IPS-18c (cell line): ENCODE measurements around the gene RXFP2.
A peak's percentile ranks its signal among the peaks of the same experiment; 100 is the strongest.

Experiments
- H3K4me3 ChIP-seq: 2 replicates; pipeline ENCODE4 v1.7.0; 2013; ENCODE audit warnings: low read depth, mild to moderate bottlenecking, low read length, moderate library complexity; ENCODE audit not compliant: insufficient read depth
- H3K9me3 ChIP-seq: one replicate; pipeline ENCODE4 v1.6.1; 2013; ENCODE audit warnings: mild to moderate bottlenecking, low read length, moderate library complexity; ENCODE audit not compliant: control insufficient read depth, insufficient read depth

RXFP2 gene

DNA sequence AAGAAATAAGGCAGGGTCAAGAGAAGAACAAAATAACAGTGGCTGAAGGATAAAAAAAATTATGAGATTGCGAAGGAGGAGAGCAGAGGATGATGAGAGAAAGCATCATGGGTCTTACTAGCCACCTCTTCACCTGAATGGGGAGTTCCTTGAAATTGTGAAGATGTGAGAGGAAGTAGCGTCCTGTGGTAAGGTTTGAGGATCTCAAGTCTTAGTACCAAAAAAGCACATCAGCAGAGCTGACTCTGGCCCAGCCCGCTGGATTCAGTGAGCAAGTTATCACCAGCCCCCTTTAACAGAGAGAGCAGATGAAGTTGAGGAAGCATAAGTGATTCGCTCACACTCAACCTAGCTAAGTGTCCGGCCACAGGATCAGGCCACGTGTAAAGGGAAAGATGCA is 61.8 kb downstream of the RXFP2 start:
- Histone ChIP-seq H3K4me3 (no peak overlapping the region), H3K9me3 (no peaks in the 10 kb centered on the region)

DNA sequence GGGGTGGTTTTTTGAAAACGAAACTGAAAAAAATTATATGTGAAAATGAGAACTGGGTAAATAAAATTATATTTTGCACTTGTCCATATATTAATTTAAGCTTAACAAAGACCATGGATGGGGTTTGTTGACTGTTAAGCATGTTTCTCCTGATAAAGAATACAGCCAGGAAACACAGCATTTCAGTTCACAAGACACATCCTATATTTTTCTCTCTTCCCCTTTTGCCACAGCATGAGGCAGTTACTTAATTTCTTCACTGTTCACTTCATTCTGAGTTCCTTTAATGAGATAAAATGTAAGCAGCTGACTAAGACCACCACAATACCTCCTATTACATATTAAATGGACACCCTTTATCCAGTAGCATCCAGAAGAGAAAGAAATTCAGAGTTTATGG is 64.0 kb downstream of the RXFP2 start:
- H3K4me3 ChIP-seq: no peak overlapping the region
- H3K9me3 ChIP-seq: no peaks in the 10 kb centered on the region

GRCh38 chr13:31805841-31806240 is 66.5 kb downstream of the RXFP2 start:
- Histone ChIP-seq H3K4me3 (no peak overlapping the region), H3K9me3 (no peaks in the 10 kb centered on the region)

GRCh38 chr13:31807090-31807541 is 67.8 kb downstream of the RXFP2 start:
- Histone ChIP-seq H3K4me3 (no peak overlapping the region), H3K9me3 (no peaks in the 10 kb centered on the region)

DNA sequence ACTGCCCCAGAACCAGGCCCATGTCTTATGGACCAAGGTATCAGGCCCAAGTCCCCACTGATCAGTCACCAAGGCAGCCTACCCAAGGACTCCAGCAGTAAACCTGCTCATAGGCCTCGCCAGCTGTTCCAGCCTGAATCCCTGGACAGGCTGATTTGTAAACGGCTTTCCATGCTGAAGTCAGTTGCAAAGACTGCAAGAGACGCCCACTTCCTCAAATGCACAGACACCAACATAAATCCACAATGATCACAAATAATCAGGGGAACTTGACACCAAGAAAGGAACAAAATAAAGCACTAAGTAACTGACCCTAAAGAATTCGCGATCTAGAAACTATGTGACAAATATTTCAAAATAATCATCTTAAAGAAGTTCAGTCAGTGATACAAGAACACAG is 75.2 kb downstream of the RXFP2 start:
- no peak overlapping the region for H3K4me3 ChIP-seq
- H3K9me3 ChIP-seq: no peaks in the 10 kb centered on the region

- no peaks in the 10 kb centered on the region for H3K9me3 ChIP-seq
- H3K4me3 ChIP-seq: no peak overlapping the region
Observed at GRCh38 chr13:31815361-31816144, 76.2 kb downstream of the RXFP2 start.

DNA sequence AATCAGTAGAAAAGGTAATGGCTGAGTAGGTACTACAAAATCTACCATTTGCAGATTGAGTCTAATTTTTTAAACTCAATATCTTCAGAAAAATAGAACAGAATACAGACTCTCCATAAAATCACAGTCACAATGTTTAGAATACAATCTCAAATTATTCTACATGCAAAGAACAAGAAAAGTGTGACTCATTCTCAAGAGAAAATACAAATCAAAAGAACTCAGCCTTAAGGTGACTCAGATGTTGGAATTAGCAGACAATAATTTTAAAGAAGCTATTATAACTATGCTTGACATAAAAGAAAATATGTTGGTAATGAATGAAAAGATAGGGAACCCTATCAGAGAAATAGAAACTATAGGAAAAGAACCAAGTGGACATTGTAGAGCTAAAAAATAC is 78.9 kb downstream of the RXFP2 start:
- Histone ChIP-seq H3K9me3 (no peaks in the 10 kb centered on the region), H3K4me3 (no peak overlapping the region)

DNA sequence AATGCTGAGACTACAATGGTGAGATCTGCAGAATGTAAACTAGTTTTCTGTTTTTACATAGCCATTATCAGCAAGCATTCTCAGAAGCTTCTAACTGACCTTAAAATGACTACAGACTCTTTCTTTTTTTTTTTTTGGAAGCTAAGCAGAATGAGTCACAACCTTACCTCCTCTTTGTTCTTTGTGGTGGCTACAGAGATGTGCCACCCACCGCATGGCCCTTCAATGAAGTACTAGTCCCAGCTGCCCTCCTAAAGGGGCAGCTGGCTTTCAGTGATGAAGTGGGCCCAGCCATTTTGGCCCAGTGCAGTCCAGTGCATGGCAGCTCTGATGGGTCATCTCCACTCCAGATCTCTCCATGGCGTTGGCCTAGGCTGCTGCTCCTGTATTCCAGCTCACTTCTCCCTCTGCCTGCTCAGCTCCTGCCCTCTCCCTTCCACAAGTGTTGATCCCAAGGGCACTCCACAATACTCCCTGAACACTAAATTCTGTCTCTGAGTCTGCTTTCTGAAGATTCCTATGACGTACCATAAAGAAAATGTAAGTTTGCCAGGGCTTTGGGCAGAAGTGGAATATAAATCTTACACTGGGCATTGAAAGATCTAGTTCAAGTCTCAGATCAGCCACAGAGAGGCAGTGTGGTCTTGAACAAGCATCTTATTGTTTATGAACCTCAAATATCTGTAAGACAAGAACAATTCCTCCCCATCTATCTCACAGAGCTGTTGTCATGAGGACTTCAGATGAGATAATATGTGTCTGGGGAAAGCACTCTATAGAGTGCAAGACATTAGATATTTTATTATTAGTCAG is 85.6 kb downstream of the RXFP2 start:
- H3K9me3 ChIP-seq: no peaks in the 10 kb centered on the region
- no peak overlapping the region for H3K4me3 ChIP-seq

- no peak overlapping the region for H3K4me3 ChIP-seq
Observed at GRCh38 chr13:31826521-31826920, 87.2 kb downstream of the RXFP2 start.

GRCh38 chr13:31827707-31828106 is 88.4 kb downstream of the RXFP2 start:
- H3K4me3 ChIP-seq: no peak overlapping the region

More at GRCh38 chr13:31826521-31826920, 87.2 kb downstream of the RXFP2 start:
- H3K9me3 ChIP-seq: no peaks in the 10 kb centered on the region

GRCh38 chr13:31835932-31836331 is 96.6 kb downstream of the RXFP2 start:
- Histone ChIP-seq H3K4me3 (no peak overlapping the region), H3K9me3 (no peaks in the 10 kb centered on the region)

More at GRCh38 chr13:31827707-31828106, 88.4 kb downstream of the RXFP2 start:
- H3K9me3 ChIP-seq: no peaks in the 10 kb centered on the region

- H3K4me3 ChIP-seq: no peak overlapping the region
- no peaks in the 10 kb centered on the region for H3K9me3 ChIP-seq
Observed at GRCh38 chr13:31843044-31843443, 103.7 kb downstream of the RXFP2 start.

DNA sequence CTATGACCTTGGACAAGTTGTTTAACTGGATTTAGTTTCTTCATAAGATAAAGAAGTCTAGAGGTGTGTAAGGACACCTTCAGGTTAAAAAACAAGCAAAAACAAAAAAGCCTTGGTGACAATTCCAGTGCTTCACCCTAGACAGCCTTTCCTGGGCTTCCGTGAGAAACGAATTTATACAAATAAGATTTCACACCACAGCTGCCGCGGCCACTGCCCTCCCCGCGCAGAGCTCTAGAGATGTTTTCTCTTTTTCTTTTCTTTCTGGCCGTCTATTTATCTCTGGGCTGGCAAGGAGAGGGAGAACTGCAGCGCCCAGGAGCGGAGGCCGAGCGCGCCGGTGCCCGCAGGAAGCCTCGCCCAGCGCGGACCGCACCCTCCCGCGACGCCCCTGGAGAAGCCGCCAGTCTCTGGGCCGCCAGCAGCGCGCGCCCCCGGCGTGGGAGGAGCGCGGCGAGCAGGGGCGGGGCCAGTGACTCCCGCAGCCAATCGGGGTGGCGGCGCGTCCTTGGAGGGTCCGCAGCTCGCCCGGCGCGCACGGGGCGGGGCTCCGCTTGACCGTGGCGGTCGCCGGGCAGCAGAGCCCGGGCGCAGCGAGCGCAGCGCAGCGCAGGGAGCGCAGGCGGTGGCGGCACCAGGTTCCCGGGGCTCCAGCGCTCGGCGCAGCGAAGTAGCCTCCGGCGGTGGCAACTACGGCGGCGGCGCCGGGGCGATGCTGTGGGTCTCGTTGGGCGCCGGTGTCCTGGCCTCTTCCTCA is 107.0 kb downstream of the RXFP2 start:
- H3K9me3 ChIP-seq: no peaks in the 10 kb centered on the region
- H3K4me3 ChIP-seq: peak overlapping the region; percentile 76

- Histone ChIP-seq H3K9me3 (no peaks in the 10 kb centered on the region), H3K4me3 (peak overlapping the region; percentile 76)
Observed at GRCh38 chr13:31846961-31847752, 107.8 kb downstream of the RXFP2 start.

- Histone ChIP-seq H3K9me3 (no peaks in the 10 kb centered on the region), H3K4me3 (no peak overlapping the region)
Observed at GRCh38 chr13:31848621-31849020, 109.3 kb downstream of the RXFP2 start.

DNA sequence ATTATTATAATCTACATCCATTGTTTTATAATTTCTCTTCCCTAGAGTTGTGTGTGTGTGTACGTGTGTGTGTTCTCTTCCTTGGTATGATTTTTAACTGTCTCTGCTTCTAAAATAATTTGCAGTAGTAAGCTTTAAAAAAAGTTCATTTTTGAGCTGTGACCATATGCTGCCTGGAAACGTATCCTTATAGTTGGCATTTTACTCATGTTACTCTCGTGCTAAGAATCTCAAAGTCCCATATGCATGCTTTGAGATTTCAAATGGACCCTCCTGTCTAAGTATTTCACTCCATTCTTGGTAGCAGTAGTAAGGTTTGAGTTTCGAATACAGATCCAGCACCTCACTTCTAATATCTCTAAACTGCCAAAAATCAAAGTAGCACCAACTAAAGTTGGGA is 109.9 kb downstream of the RXFP2 start:
- Histone ChIP-seq H3K4me3 (no peak overlapping the region), H3K9me3 (no peaks in the 10 kb centered on the region)

DNA sequence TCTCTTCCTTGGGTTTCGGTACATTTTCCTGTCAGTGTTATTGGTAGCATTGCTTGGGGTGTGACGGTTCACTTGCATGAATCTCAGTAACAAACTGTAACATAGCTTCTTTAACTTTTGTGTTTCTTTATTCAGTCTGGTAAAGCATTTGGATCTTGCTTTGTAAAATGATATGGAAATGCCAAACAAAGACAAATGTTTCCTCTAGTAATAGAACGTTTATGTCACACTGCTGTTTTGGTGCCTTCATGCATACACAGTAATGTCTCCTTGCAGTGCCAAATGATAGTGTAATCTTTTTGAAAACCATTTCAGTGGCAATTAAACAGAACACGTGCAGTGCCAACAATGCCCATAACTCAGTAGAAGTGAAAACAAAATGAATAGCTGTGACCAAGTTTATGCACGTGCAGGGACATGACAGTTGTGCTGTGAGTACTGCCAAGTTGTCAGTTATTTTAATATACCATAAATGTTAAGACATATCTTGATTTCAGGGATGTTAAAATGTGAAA is 110.8 kb downstream of the RXFP2 start:
- Histone ChIP-seq H3K4me3 (no peak overlapping the region), H3K9me3 (no peaks in the 10 kb centered on the region)
